ENCODE data around the gene FABP7.

DNA sequence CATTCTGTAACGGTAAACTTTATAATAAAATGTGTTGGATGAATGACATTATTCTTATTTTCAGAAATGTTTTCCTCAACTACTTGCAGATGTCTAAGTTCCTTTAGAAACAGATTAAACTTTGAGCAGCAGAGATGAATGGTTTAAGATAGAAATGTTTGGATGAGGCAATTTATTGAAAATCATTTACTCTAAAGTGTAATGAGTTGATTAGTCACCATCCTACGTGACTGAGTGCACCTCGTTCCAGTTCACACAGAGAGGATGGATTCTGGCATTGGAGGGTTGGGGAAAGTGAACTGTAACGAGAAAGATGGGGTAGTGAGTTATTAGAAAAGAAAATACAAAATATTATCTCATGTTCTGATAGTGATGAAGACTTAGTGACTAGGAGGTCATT, 38.2 kb downstream of the FABP7 start:
- no peak for TF ChIP-seq CTCF (IDR thresholded peaks at IDR 0.05 in 2 of 3, conservative IDR thresholded peaks at IDR 0.05 in 1 of 3; ENCODE audit: borderline replicate concordance in 1 of 3, insufficient read depth in 1 of 3, low read depth in 2 of 3, low read length in 2 of 3)
- TF ChIP-seq EZH2 (IDR thresholded peaks at IDR 0.05), result no peak
- no peak for TF ChIP-seq EGR1 (IDR thresholded peaks at IDR 0.05; ENCODE audit: low read depth)
- no peak for TF ChIP-seq EZH2phosphoT487 (IDR thresholded peaks at IDR 0.05; ENCODE audit: borderline replicate concordance)
- TF ChIP-seq POLR2A (IDR thresholded peaks at IDR 0.05; ENCODE audit: borderline replicate concordance, extremely low read depth, insufficient read depth, insufficient read length), result no peak
- no peak for TF ChIP-seq SP1 (IDR thresholded peaks at IDR 0.05; ENCODE audit: low read depth)
